Karpas-422 (cell line): ENCODE data around the gene CNIH3. TPM values are rescaled to one million over a fixed set of nuclear protein-coding genes. Genes with fewer than 3 reads are reported as not detected.

ENCODE experiments used
- DNase-seq: peaks from one replicate; pipeline ENCODE4 v3.0.0-alpha.2; 2015
- H2AFZ ChIP-seq: fragments of 200-600 bp; sonication (generic); 2 replicates; pipeline ENCODE4 v1.6.1; 2014; ENCODE audit warnings: antibody characterized with exemption, low read length, mixed read lengths
- H3K27ac ChIP-seq: fragments of 200-600 bp; sonication (generic); 2 replicates; pipeline ENCODE4 v1.5.1; 2014; ENCODE audit warnings: mild to moderate bottlenecking, low read length, moderate library complexity
- H3K27me3 ChIP-seq: fragments of 200-600 bp; sonication (generic); 2 replicates; pipeline ENCODE4 v1.6.1; 2014; ENCODE audit warnings: low read length, mixed read lengths
- H3K36me3 ChIP-seq: fragments of 200-600 bp; sonication (generic); 2 replicates; pipeline ENCODE4 v1.6.1; 2014; ENCODE audit warnings: low read length, mixed read lengths; ENCODE audit not compliant: insufficient read depth
- H3K4me1 ChIP-seq: fragments of 200-600 bp; sonication (generic); 2 replicates; pipeline ENCODE4 v1.6.1; 2014; ENCODE audit warnings: mild to moderate bottlenecking, low read length, mixed read lengths
- H3K4me2 ChIP-seq: fragments of 200-600 bp; sonication (generic); 2 replicates; pipeline ENCODE4 v1.6.1; 2014; ENCODE audit warnings: low read length, low read depth, mild to moderate bottlenecking; ENCODE audit not compliant: poor library complexity, severe bottlenecking
- H3K4me3 ChIP-seq: fragments of 200-600 bp; sonication (generic); 2 replicates; pipeline ENCODE4 v1.5.1; 2014; ENCODE audit warnings: mild to moderate bottlenecking, antibody characterized with exemption, low read length, mixed read lengths
- H3K79me2 ChIP-seq: fragments of 200-600 bp; sonication (generic); 2 replicates; pipeline ENCODE4 v1.6.1; 2014; ENCODE audit warnings: mild to moderate bottlenecking, low read length, mixed read lengths
- H3K9ac ChIP-seq: fragments of 200-600 bp; sonication (generic); 2 replicates; pipeline ENCODE4 v1.6.0; 2014; ENCODE audit warnings: low read length
- H3K9me2 ChIP-seq: fragments of 200-600 bp; sonication (generic), shearing (Covaris generic); replicated peaks from 2 replicates; pipeline ENCODE4 v1.6.0; 2014; ENCODE audit warnings: mild to moderate bottlenecking, low read length, moderate library complexity; ENCODE audit not compliant: insufficient read depth
- H3K9me3 ChIP-seq: fragments of 300-700, 200-600 bp; sonication (generic); 2 replicates; pipeline ENCODE4 v1.6.1; 2014; ENCODE audit warnings: low read length, mixed read lengths
- H4K20me1 ChIP-seq: fragments of 200-600 bp; sonication (generic); 2 replicates; pipeline ENCODE4 v1.6.1; 2014; ENCODE audit warnings: mild to moderate bottlenecking, antibody characterized with exemption, low read length, low read depth; ENCODE audit not compliant: insufficient read depth
- total RNA-seq: library from RNA; depleted of rRNA; stranded (reverse); fragments of >200 nt; shearing (Covaris generic); gene quantifications from 2 replicates; pipeline ENCODE4 v1.2.3, GENCODE V29; 2014; ENCODE audit warnings: low replicate concordance

The CNIH3 gene
- total RNA-seq, 1 experiment from 2014 or later, result 4.7 TPM

DNA sequence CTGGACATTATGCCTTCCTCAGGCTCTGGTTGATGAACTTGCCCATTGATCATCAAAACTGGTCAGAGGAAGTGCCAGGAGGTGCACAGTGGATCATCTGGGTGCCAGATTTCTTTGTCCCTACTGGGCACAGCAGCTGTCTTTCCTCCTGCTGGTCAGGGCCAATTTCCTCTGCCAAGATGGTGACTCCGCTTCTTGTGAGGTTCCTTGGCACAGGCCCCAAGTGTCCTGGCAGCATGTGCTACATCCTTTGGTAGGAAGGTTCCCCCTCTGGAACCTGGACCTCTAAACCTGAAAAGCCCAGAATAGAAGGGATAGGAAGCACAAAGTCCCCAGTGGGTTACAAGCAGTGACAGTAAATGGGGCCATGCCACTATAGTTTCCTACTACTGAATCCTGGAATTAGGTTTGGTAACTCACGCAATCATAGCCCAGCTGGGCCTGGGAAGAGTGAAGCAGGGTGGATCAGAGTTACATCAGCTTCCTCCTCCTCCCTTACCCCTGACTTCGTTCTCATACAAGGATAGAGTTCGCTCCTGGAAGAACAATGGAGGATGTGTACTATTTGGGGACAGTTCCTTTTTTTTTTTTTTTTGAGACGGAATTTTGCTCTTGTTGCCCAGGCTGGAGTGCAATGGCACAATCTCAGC, 147.1 kb downstream of the CNIH3 start:
- H3K27me3 ChIP-seq, result no peaks in the 10 kb centered on the region
- no peak overlapping the region for H3K9ac ChIP-seq
- no peak overlapping the region for H3K4me2 ChIP-seq
- H3K4me3 ChIP-seq, result no peak overlapping the region
- H2AFZ ChIP-seq, result no peak overlapping the region
- H3K36me3 ChIP-seq, result no peaks in the 10 kb centered on the region
- H3K4me1 ChIP-seq, result no peaks in the 10 kb centered on the region
- no peaks in the 10 kb centered on the region for H3K9me3 ChIP-seq
- no peaks in the 10 kb centered on the region for H3K9me2 ChIP-seq
- no peak for DNase-seq
- no peak overlapping the region for H3K27ac ChIP-seq
- no peaks in the 10 kb centered on the region for H3K79me2 ChIP-seq
- H4K20me1 ChIP-seq, result no peaks in the 10 kb centered on the region

- no peak for DNase-seq
- Histone ChIP-seq H3K9me3 (no peaks in the 10 kb centered on the region), H4K20me1 (no peaks in the 10 kb centered on the region), H3K27ac (no peak overlapping the region), H3K79me2 (no peaks in the 10 kb centered on the region), H3K4me3 (no peak overlapping the region), H3K4me1 (no peaks in the 10 kb centered on the region), H3K9ac (no peak overlapping the region), H3K36me3 (no peaks in the 10 kb centered on the region), H3K9me2 (no peaks in the 10 kb centered on the region), H3K4me2 (no peak overlapping the region), H2AFZ (no peak overlapping the region), H3K27me3 (no peaks in the 10 kb centered on the region)
Measured at GRCh38 chr1:224766266-224766665, 150.1 kb downstream of the CNIH3 start.

DNA sequence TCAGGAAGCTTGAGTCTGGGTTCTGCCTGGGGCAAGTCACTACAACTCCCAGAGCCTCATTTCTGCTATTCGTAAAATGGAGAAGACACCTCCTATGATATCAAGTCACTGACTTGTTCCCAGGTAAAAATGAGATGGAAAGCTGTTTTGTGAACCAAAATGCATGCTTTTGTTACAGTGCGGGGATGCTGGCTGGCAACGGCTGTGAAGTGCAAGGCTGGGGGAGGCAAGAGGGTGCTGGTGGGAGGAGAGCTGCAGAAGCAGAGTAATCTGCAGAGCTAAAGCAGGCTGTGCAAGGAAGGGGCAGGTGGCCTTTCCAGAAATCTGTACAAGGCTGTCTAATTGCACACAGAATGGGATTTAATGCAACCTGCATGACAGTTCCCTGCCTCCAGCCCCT, 150.9 kb downstream of the CNIH3 start:
- no peaks in the 10 kb centered on the region for H3K79me2 ChIP-seq
- H3K36me3 ChIP-seq, result no peaks in the 10 kb centered on the region
- H3K27me3 ChIP-seq, result no peaks in the 10 kb centered on the region
- H3K4me1 ChIP-seq, result no peaks in the 10 kb centered on the region
- H3K9ac ChIP-seq, result no peak overlapping the region
- H3K9me3 ChIP-seq, result no peaks in the 10 kb centered on the region
- H3K4me2 ChIP-seq, result no peak overlapping the region
- no peaks in the 10 kb centered on the region for H4K20me1 ChIP-seq
- H3K27ac ChIP-seq, result no peak overlapping the region
- H3K4me3 ChIP-seq, result no peak overlapping the region
- H2AFZ ChIP-seq, result no peak overlapping the region
- no peaks in the 10 kb centered on the region for H3K9me2 ChIP-seq
- DNase-seq, result no peak

DNA sequence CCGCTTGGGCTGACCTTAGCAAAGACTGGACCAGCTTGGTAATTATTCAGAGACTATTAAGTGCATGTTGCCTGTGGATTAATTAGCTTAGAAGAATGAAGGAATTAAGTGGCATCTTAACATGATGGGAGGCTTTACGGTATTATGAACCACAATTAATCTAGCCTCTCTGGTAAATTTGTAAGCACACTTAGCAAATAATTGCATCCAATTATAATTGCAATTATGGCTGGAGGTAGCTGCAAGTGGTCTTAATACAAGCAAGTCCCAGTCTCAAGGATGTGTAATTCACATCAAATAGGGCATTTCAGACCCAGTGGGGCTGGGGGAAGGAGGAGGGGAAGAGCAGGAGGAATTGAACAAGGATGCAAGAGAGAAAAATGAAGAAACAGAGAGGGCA, 151.6 kb downstream of the CNIH3 start:
- Histone ChIP-seq H3K4me1 (no peaks in the 10 kb centered on the region), H4K20me1 (no peaks in the 10 kb centered on the region), H3K79me2 (no peaks in the 10 kb centered on the region), H3K4me3 (no peak overlapping the region), H3K36me3 (no peaks in the 10 kb centered on the region), H3K9me2 (no peaks in the 10 kb centered on the region), H3K27ac (no peak overlapping the region), H3K4me2 (no peak overlapping the region), H3K9me3 (no peaks in the 10 kb centered on the region), H3K9ac (no peak overlapping the region), H3K27me3 (no peaks in the 10 kb centered on the region), H2AFZ (no peak overlapping the region)
- DNase-seq, result no peak

DNA sequence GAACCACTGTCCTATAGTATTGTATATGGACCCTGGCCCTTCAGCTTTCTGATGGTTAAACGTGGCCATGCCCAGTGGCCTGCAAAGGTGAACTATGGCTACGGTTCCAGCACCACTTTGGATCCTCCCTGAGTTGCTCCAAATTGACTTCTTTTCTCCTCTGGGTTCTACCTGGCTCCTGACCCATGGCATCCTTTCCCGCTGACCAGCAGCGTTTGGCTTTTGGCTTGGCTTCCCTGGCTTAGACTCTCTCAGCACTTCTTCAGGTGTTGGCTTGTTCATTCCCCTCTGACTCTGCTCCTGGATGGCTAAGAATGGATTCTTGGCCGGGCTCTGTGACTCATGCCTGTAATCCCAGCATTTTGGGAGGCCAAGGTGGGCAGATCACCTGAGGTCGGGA, 152.9 kb downstream of the CNIH3 start:
- no peak overlapping the region for H2AFZ ChIP-seq
- no peak overlapping the region for H3K9ac ChIP-seq
- no peak for DNase-seq
- H3K4me1 ChIP-seq, result no peaks in the 10 kb centered on the region
- no peaks in the 10 kb centered on the region for H3K79me2 ChIP-seq
- H3K4me3 ChIP-seq, result no peak overlapping the region
- no peaks in the 10 kb centered on the region for H3K36me3 ChIP-seq
- no peaks in the 10 kb centered on the region for H3K9me3 ChIP-seq
- no peaks in the 10 kb centered on the region for H4K20me1 ChIP-seq
- no peak overlapping the region for H3K4me2 ChIP-seq
- no peak overlapping the region for H3K27ac ChIP-seq
- H3K9me2 ChIP-seq, result no peaks in the 10 kb centered on the region
- no peaks in the 10 kb centered on the region for H3K27me3 ChIP-seq

GRCh38 chr1:224769452-224770335, 153.6 kb downstream of the CNIH3 start:
- Histone ChIP-seq H4K20me1 (no peaks in the 10 kb centered on the region), H3K4me3 (no peak overlapping the region), H3K4me1 (no peaks in the 10 kb centered on the region), H3K36me3 (no peaks in the 10 kb centered on the region), H2AFZ (no peak overlapping the region), H3K9me2 (no peaks in the 10 kb centered on the region), H3K27ac (no peak overlapping the region), H3K9ac (no peak overlapping the region), H3K79me2 (no peaks in the 10 kb centered on the region), H3K4me2 (no peak overlapping the region), H3K27me3 (no peaks in the 10 kb centered on the region), H3K9me3 (no peaks in the 10 kb centered on the region)
- DNase-seq, result no peak

DNA sequence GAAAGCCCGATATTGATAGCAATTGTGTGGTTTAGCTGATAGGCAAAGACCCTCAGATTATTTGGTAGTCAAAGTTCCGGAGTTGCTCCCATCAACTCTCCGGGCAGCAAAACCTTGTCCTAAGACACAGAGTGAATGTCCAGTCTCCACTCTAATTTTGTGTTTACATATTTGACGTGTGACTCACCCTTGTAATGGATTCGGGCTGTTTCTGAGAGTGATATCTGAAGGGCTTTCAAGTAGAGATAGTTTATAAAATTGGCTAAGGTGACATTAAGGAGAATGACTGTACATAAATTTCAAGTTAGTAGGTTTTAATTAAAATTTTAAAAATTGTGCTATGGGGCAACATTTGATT, 154.2 kb downstream of the CNIH3 start:
- H3K36me3 ChIP-seq, result no peaks in the 10 kb centered on the region
- H3K4me2 ChIP-seq, result no peak overlapping the region
- no peaks in the 10 kb centered on the region for H3K4me1 ChIP-seq
- no peak overlapping the region for H3K9ac ChIP-seq
- H3K9me3 ChIP-seq, result no peaks in the 10 kb centered on the region
- no peaks in the 10 kb centered on the region for H3K9me2 ChIP-seq
- H3K4me3 ChIP-seq, result no peak overlapping the region
- H3K27me3 ChIP-seq, result no peaks in the 10 kb centered on the region
- no peaks in the 10 kb centered on the region for H3K79me2 ChIP-seq
- H4K20me1 ChIP-seq, result no peaks in the 10 kb centered on the region
- H2AFZ ChIP-seq, result no peak overlapping the region
- no peak for DNase-seq
- no peak overlapping the region for H3K27ac ChIP-seq

- H3K4me2 ChIP-seq, result no peak overlapping the region
- H3K27me3 ChIP-seq, result no peaks in the 10 kb centered on the region
- no peaks in the 10 kb centered on the region for H3K36me3 ChIP-seq
- H3K4me3 ChIP-seq, result no peak overlapping the region
- DNase-seq, result no peak
- H3K4me1 ChIP-seq, result no peaks in the 10 kb centered on the region
- H3K79me2 ChIP-seq, result no peaks in the 10 kb centered on the region
- H3K9me3 ChIP-seq, result no peaks in the 10 kb centered on the region
- no peaks in the 10 kb centered on the region for H3K9me2 ChIP-seq
- no peak overlapping the region for H3K9ac ChIP-seq
- H4K20me1 ChIP-seq, result no peaks in the 10 kb centered on the region
- no peak overlapping the region for H2AFZ ChIP-seq
- no peak overlapping the region for H3K27ac ChIP-seq
Measured at GRCh38 chr1:224773646-224774045, 157.5 kb downstream of the CNIH3 start.
